ENCODE data around the gene BCO2. TPM values are rescaled to one million over a fixed set of nuclear protein-coding genes. Genes with fewer than 3 reads are reported as not detected.

Gene BCO2
- total RNA-seq, 1 experiment from 2014 or later: 2.5 TPM

DNA sequence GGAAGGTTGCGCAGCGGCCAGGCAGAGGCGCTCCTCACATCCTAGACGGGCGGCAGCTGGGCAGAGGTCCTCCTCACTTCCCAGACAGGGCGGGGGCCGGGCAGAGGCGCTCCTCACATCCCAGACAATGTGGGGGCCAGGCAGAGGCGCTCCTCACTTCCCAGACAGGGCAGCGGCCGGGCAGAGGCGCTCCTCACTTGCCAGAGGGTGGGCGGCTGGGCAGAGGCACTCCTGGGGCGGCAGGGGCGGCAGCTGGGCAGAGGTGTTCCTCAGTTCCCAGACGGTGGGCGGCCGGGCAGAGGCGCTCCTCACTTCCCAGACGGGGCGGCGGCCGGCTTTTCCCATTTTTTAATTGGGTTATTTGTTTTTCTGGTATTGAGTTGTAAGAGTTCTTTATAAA, 30.8 kb downstream of the BCO2 start:
- no peaks in the 10 kb centered on the region for H3K27me3 ChIP-seq (replicated peaks; ENCODE audit: insufficient read depth, low read depth, low read length, poor library complexity)
- H3K4me3 ChIP-seq (ENCODE audit: low read depth, low read length, poor library complexity, severe bottlenecking): no peak overlapping the region
- no peaks in the 10 kb centered on the region for H3K36me3 ChIP-seq (ENCODE audit: insufficient read depth, low read length, poor library complexity, severe bottlenecking)
- DNase-seq (ENCODE audit: low spot score): no peak
- CTCF ChIA-PET: no interaction called here
- no peak overlapping the region for H3K27ac ChIP-seq (ENCODE audit: low read depth, low read length, poor library complexity, severe bottlenecking)
- intact Hi-C loops (cut with micrococcal nuclease; ENCODE audit: unreplicated experiment): no loop called here
- BruUV-seq (replicated peaks): no TSS peak
- no peaks in the 10 kb centered on the region for H3K4me1 ChIP-seq (ENCODE audit: insufficient read depth, low read length, poor library complexity, severe bottlenecking)
- TF ChIP-seq, protein P1, sequence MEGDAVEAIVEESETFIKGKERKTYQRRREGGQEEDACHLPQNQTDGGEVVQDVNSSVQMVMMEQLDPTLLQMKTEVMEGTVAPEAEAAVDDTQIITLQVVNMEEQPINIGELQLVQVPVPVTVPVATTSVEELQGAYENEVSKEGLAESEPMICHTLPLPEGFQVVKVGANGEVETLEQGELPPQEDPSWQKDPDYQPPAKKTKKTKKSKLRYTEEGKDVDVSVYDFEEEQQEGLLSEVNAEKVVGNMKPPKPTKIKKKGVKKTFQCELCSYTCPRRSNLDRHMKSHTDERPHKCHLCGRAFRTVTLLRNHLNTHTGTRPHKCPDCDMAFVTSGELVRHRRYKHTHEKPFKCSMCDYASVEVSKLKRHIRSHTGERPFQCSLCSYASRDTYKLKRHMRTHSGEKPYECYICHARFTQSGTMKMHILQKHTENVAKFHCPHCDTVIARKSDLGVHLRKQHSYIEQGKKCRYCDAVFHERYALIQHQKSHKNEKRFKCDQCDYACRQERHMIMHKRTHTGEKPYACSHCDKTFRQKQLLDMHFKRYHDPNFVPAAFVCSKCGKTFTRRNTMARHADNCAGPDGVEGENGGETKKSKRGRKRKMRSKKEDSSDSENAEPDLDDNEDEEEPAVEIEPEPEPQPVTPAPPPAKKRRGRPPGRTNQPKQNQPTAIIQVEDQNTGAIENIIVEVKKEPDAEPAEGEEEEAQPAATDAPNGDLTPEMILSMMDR (conservative IDR thresholded peaks at IDR 0.05; ENCODE audit: low read depth, low read length): no peak
- no peak for TF ChIP-seq EZH2 (IDR thresholded peaks at IDR 0.05; ENCODE audit: borderline replicate concordance, low read depth, low read length, poor library complexity, severe bottlenecking)
- H3K9me3 ChIP-seq (ENCODE audit: low read depth, low read length, poor library complexity, severe bottlenecking): no peaks in the 10 kb centered on the region
- POLR2A ChIA-PET (ENCODE audit: low non-redundant PET): no interaction called here

DNA sequence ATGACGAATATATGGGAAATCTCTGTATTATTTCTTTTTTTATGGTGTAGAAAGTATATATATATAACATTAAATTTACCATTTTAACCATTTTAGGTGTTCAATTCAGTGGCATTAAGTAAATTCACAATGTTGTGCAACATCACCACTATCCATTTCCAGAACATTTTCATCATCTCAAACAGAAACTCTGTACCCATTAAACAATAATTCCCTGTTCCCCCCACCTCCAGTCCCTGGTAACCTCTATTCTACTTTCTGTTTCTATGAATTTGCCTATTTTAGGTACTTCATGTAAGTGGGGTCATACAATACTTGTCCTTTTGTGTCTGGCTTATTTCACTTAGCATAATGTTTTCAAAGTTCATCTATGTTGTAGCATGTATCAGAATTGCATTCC, 35.6 kb downstream of the BCO2 start:
- Histone ChIP-seq H3K4me3 (ENCODE audit: low read depth, low read length, poor library complexity, severe bottlenecking) (no peak overlapping the region), H3K4me1 (ENCODE audit: insufficient read depth, low read length, poor library complexity, severe bottlenecking) (no peaks in the 10 kb centered on the region), H3K27me3 (replicated peaks; ENCODE audit: insufficient read depth, low read depth, low read length, poor library complexity) (no peaks in the 10 kb centered on the region), H3K27ac (ENCODE audit: low read depth, low read length, poor library complexity, severe bottlenecking) (no peak overlapping the region), H3K36me3 (ENCODE audit: insufficient read depth, low read length, poor library complexity, severe bottlenecking) (no peaks in the 10 kb centered on the region), H3K9me3 (ENCODE audit: low read depth, low read length, poor library complexity, severe bottlenecking) (no peaks in the 10 kb centered on the region)
- no peak for DNase-seq (ENCODE audit: low spot score)
- BruUV-seq (replicated peaks): no TSS peak
- ChIA-PET CTCF (no interaction called here), POLR2A (ENCODE audit: low non-redundant PET) (no interaction called here)
- no peak for TF ChIP-seq EZH2 (IDR thresholded peaks at IDR 0.05; ENCODE audit: borderline replicate concordance, low read depth, low read length, poor library complexity, severe bottlenecking)
- TF ChIP-seq, protein P1 (conservative IDR thresholded peaks at IDR 0.05; ENCODE audit: low read depth, low read length): no peak
- intact Hi-C loops (cut with micrococcal nuclease; ENCODE audit: unreplicated experiment): no loop called here

DNA sequence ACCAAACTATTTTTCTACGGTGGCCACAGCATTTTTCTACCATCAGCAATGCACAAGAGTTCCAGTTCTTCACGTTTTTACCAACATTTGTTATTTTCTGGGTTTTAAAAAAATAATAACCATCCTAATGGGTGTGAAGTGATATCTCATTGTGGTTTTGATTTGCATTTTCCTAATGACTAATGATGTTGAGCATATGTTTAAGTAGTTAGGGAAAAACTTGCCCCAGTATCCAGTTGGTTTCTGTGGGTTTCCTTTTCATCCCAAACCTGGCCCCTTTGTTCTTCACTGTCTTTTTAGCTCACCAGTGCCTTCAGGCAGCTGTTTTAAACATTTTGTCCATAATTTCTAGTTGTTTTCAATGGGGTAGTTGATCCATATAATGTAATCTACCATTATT, 36.2 kb downstream of the BCO2 start:
- no peaks in the 10 kb centered on the region for H3K27me3 ChIP-seq (replicated peaks; ENCODE audit: insufficient read depth, low read depth, low read length, poor library complexity)
- no peak overlapping the region for H3K4me3 ChIP-seq (ENCODE audit: low read depth, low read length, poor library complexity, severe bottlenecking)
- DNase-seq (ENCODE audit: low spot score): no peak
- H3K36me3 ChIP-seq (ENCODE audit: insufficient read depth, low read length, poor library complexity, severe bottlenecking): no peaks in the 10 kb centered on the region
- POLR2A ChIA-PET (ENCODE audit: low non-redundant PET): no interaction called here
- intact Hi-C loops (cut with micrococcal nuclease; ENCODE audit: unreplicated experiment): no loop called here
- H3K27ac ChIP-seq (ENCODE audit: low read depth, low read length, poor library complexity, severe bottlenecking): no peak overlapping the region
- H3K4me1 ChIP-seq (ENCODE audit: insufficient read depth, low read length, poor library complexity, severe bottlenecking): no peaks in the 10 kb centered on the region
- BruUV-seq (replicated peaks): no TSS peak
- H3K9me3 ChIP-seq (ENCODE audit: low read depth, low read length, poor library complexity, severe bottlenecking): no peaks in the 10 kb centered on the region
- CTCF ChIA-PET: no interaction called here
- TF ChIP-seq EZH2 (IDR thresholded peaks at IDR 0.05; ENCODE audit: borderline replicate concordance, low read depth, low read length, poor library complexity, severe bottlenecking): no peak
- TF ChIP-seq, protein P1 (conservative IDR thresholded peaks at IDR 0.05; ENCODE audit: low read depth, low read length): no peak

Measured in A673 (cell line).